GM23338 (cell line): ENCODE data around the gene AJM1. TPM values are rescaled to one million over a fixed set of nuclear protein-coding genes. Genes with fewer than 3 reads are reported as not detected.

Source experiments
- ATAC-seq: fragments of 200-7000 bp; cut with Tn5 transposase; 3 replicates; pipeline ENCODE4 v1.9.1; 2020
- DNase-seq: peaks from one replicate; pipeline ENCODE4 v3.0.0-alpha.2; 2015; ENCODE audit warnings: low spot score
- H2AFZ ChIP-seq: fragments of 200-600 bp; sonication (generic); 2 replicates; pipeline ENCODE4 v1.8.0; 2016; ENCODE audit warnings: antibody characterized with exemption, mild to moderate bottlenecking, moderate library complexity
- H3F3A ChIP-seq: fragments of 200-600 bp; sonication (generic); replicated peaks from 2 replicates; pipeline ENCODE4 v1.8.0; 2017; ENCODE audit warnings: antibody characterized with exemption, mixed run types, low read depth
- H3K27ac ChIP-seq: fragments of 200-600 bp; sonication (generic); 2 replicates; pipeline ENCODE4 v1.6.1; 2016; ENCODE audit warnings: low read depth
- H3K27me3 ChIP-seq: fragments of 200-600 bp; sonication (generic); 2 replicates; pipeline ENCODE4 v1.8.0; 2016; ENCODE audit warnings: mild to moderate bottlenecking, mixed run types, moderate library complexity; ENCODE audit not compliant: insufficient read depth
- H3K36me3 ChIP-seq: fragments of 200-600 bp; sonication (generic); 2 replicates; pipeline ENCODE4 v1.8.0; 2016; ENCODE audit warnings: mild to moderate bottlenecking; ENCODE audit not compliant: insufficient read depth
- H3K4me1 ChIP-seq: fragments of 200-600 bp; sonication (generic); 2 replicates; pipeline ENCODE4 v1.8.0; 2016; ENCODE audit warnings: mild to moderate bottlenecking, moderate library complexity; ENCODE audit not compliant: insufficient read depth
- H3K4me2 ChIP-seq: fragments of 200-600 bp; sonication (generic); 2 replicates; pipeline ENCODE4 v1.7.1; 2017; ENCODE audit warnings: mixed run types
- H3K4me3 ChIP-seq: fragments of 200-600 bp; sonication (generic); 2 replicates; pipeline ENCODE4 v1.6.1; 2016; ENCODE audit warnings: mixed run types
- H3K79me2 ChIP-seq: fragments of 200-600 bp; sonication (generic); replicated peaks from 2 replicates; pipeline ENCODE4 v1.8.0; 2017; ENCODE audit warnings: mild to moderate bottlenecking; ENCODE audit not compliant: insufficient read depth
- H3K9me2 ChIP-seq: fragments of 200-600 bp; sonication (generic); 2 replicates; pipeline ENCODE4 v1.8.0; 2017; ENCODE audit not compliant: insufficient read depth
- H4K20me1 ChIP-seq: fragments of 200-600 bp; sonication (generic); replicated peaks from 2 replicates; pipeline ENCODE4 v1.8.0; 2017; ENCODE audit warnings: mild to moderate bottlenecking; ENCODE audit not compliant: insufficient read depth
- H3K27ac Mint-ChIP-seq: 2 replicates; pipeline ENCODE4 v1.8.0; 2020; ENCODE audit warnings: inconsistent platforms, mild to moderate bottlenecking, moderate library complexity, mixed read lengths
- H3K27me3 Mint-ChIP-seq: 3 replicates; pipeline ENCODE4 v1.8.0; 2022; ENCODE audit warnings: low read depth, mild to moderate bottlenecking, moderate library complexity, mixed read lengths, inconsistent platforms; ENCODE audit not compliant: insufficient read depth, poor library complexity
- H3K36me3 Mint-ChIP-seq: 3 replicates; pipeline ENCODE4 v1.8.0; 2021; ENCODE audit warnings: low read depth, mild to moderate bottlenecking, inconsistent platforms, moderate library complexity, mixed read lengths
- H3K4me1 Mint-ChIP-seq: 3 replicates; pipeline ENCODE4 v1.8.0; 2020; ENCODE audit warnings: mild to moderate bottlenecking, inconsistent platforms, mixed read lengths
- H3K4me3 Mint-ChIP-seq: 3 replicates; pipeline ENCODE4 v1.8.0; 2021; ENCODE audit warnings: moderate library complexity, mild to moderate bottlenecking, inconsistent platforms, mixed read lengths
- H3K9me3 Mint-ChIP-seq: 3 replicates; pipeline ENCODE4 v1.8.0; 2020; ENCODE audit warnings: moderate library complexity, mild to moderate bottlenecking, inconsistent platforms, mixed read lengths
- CTCF ChIP-seq, 2 experiments: fragments of 200-600 bp in 1 of 2; sonication (generic) in 1 of 2; conservative IDR thresholded peaks; 2 replicates each; pipeline versions ENCODE4 v1.5.1 to v1.6.1; 2016 to 2017; ENCODE audit warnings: antibody characterized with exemption in 2 of 2, low read depth in 2 of 2, mild to moderate bottlenecking in 2 of 2, moderate library complexity in 1 of 2
- EZH2 ChIP-seq: fragments of 200-600 bp; sonication (generic); IDR thresholded peaks from one replicate; pipeline ENCODE4 v1.8.0; 2017; ENCODE audit warnings: antibody characterized with exemption, mild to moderate bottlenecking, low read depth; ENCODE audit not compliant: unreplicated experiment
- POLR2AphosphoS5 ChIP-seq: IDR thresholded peaks from 2 replicates; pipeline ENCODE4 v1.6.1; 2016; ENCODE audit warnings: antibody characterized with exemption, low read depth
- REST ChIP-seq: IDR thresholded peaks from one replicate; pipeline ENCODE4 v1.6.1; 2018; ENCODE audit warnings: antibody characterized with exemption; ENCODE audit not compliant: unreplicated experiment
- STAT1 ChIP-seq: IDR thresholded peaks from one replicate; pipeline ENCODE4 v1.6.1; 2016; ENCODE audit warnings: antibody characterized with exemption; ENCODE audit not compliant: unreplicated experiment
- ZNF114 ChIP-seq: fragments of 250-450 bp; sonication (Bioruptor Pico); IDR thresholded peaks from 2 replicates; pipeline ENCODE4 v1.5.0; 2020; ENCODE audit warnings: mild to moderate bottlenecking, moderate library complexity
- ZNF462 ChIP-seq: fragments of 250-450 bp; sonication (Bioruptor Pico); IDR thresholded peaks from 2 replicates; pipeline ENCODE4 v1.5.0; 2020; ENCODE audit warnings: mild to moderate bottlenecking, moderate library complexity
- polyA plus RNA-seq: library from polyadenylated mRNA; unstranded; fragments of >200 nt; fragmentation: Nextera tagmentation; extraction: Ambion mirVana; gene quantifications from 2 replicates; pipeline ENCODE4 v1.2.1, GENCODE V29; 2016
- total RNA-seq: library from RNA; depleted of rRNA; stranded (reverse); fragments of >200 nt; shearing (Covaris generic); gene quantifications from 2 replicates; pipeline ENCODE4 v1.2.3, GENCODE V29; 2014

Gene AJM1
- total and polyA plus RNA-seq, 2 experiments from 2014 or later = 0.36 to 0.49 TPM

- Histone ChIP-seq H3K36me3 (no peaks in the 10 kb centered on the region; the same call in 1 of the 2 replicates), H3K4me3 (no peak overlapping the region), H3K4me1 (no peaks in the 10 kb centered on the region; the same call in 1 of the 2 replicates), H3K27ac (no peak overlapping the region), H3F3A (no peaks in the 10 kb centered on the region), H2AFZ (no peak overlapping the region), H3K27me3 (no peaks in the 10 kb centered on the region), H3K4me2 (no peak overlapping the region), H3K79me2 (no peaks in the 10 kb centered on the region), H4K20me1 (0 out of 2 replicates have a peak, but pooled peaks cover 3% of the 10 kb centered on the region), H3K9me2 (no peaks in the 10 kb centered on the region)
- ATAC-seq (no peak), DNase-seq (no peak)
- Mint-ChIP-seq H3K36me3 (peaks cover 2% of the 10 kb centered on the region; the same call in 2 of the 3 replicates), H3K4me1 (no peaks in the 10 kb centered on the region; the same call in 2 of the 3 replicates), H3K27ac (no peak overlapping the region), H3K9me3 (no peaks in the 10 kb centered on the region), H3K27me3 (peaks cover 7% of the 10 kb centered on the region), H3K4me3 (no peak overlapping the region)
- TF ChIP-seq REST (no peak), ZNF462 (CRISPR knock-in tag) (no peak), ZNF114 (CRISPR knock-in tag) (no peak), STAT1 (no peak), POLR2AphosphoS5 (no peak), CTCF (conservative IDR thresholded peaks at IDR 0.05; ENCODE audit: low read depth in 2 of 2) (peak in 1 of 2 experiments; percentile 18; a peak in 1 of 4 replicates), EZH2 (no peak)
Measured at GRCh38 chr9:136853596-136854112, 11.4 kb downstream of the AJM1 start.
